ENCODE results near the gene CTSF.

CTSF gene

DNA sequence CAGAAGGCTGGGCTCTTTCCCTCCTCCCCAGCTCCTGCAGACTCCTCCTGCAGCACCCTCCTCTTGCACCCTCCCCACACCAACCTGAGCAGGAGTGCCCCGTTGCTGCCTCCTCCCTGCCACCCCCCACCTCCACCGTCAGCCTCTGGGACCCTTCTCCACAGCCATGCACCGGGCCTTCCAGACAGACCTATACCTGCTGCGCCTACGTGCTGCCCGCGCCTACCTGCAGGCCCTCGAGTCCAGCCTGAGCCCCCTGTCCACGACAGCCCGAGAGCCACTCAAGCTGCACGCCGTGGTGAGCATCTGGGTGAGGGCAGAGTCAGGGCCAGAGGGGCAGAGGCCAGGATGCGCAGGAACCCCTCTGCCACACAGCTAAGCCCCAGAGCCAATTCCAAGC lies 38.8 kb downstream of the CTSF start:
- no peak for DNase-seq (ENCODE audit: low read depth)
- H3K4me3 ChIP-seq (ENCODE audit: low read depth, low read length): no peak overlapping the region
- TF ChIP-seq POLR2A (IDR thresholded peaks at IDR 0.05; ENCODE audit: extremely low read depth, insufficient read length) (no peak), MYC (IDR thresholded peaks at IDR 0.05; ENCODE audit: low read depth, low read length) (no peak)
- TF ChIP-seq, protein P1, sequence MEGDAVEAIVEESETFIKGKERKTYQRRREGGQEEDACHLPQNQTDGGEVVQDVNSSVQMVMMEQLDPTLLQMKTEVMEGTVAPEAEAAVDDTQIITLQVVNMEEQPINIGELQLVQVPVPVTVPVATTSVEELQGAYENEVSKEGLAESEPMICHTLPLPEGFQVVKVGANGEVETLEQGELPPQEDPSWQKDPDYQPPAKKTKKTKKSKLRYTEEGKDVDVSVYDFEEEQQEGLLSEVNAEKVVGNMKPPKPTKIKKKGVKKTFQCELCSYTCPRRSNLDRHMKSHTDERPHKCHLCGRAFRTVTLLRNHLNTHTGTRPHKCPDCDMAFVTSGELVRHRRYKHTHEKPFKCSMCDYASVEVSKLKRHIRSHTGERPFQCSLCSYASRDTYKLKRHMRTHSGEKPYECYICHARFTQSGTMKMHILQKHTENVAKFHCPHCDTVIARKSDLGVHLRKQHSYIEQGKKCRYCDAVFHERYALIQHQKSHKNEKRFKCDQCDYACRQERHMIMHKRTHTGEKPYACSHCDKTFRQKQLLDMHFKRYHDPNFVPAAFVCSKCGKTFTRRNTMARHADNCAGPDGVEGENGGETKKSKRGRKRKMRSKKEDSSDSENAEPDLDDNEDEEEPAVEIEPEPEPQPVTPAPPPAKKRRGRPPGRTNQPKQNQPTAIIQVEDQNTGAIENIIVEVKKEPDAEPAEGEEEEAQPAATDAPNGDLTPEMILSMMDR (IDR thresholded peaks at IDR 0.05; ENCODE audit: low read depth, low read length): no peak
- TF ChIP-seq, protein P2, sequence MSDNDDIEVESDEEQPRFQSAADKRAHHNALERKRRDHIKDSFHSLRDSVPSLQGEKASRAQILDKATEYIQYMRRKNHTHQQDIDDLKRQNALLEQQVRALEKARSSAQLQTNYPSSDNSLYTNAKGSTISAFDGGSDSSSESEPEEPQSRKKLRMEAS (IDR thresholded peaks at IDR 0.05; ENCODE audit: low read depth, low read length): no peak

DNA sequence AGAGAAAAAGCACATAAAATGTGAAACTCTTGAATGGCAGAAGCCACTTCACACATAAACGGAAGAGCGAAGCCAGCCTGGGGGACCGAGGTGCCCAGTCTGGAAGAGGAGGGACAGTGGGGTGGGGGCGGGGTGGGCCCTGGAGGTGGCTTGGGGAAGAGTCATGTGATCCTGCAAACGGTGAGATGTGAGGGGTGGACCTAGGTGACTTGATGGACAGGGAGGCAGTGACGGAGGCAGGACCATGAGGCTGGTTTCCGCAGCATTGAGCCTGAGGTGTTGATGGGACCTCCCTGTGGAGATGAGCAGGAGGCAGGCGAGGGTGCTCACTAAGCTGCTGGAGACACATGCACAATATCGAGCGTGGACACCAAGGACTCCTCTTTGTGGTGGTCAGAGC lies 39.3 kb downstream of the CTSF start:
- TF ChIP-seq, protein P2 (IDR thresholded peaks at IDR 0.05; ENCODE audit: low read depth, low read length): no peak
- TF ChIP-seq MYC (IDR thresholded peaks at IDR 0.05; ENCODE audit: low read depth, low read length): no peak
- TF ChIP-seq POLR2A (IDR thresholded peaks at IDR 0.05; ENCODE audit: extremely low read depth, insufficient read length): no peak
- TF ChIP-seq, protein P1 (IDR thresholded peaks at IDR 0.05; ENCODE audit: low read depth, low read length): no peak
- no peak overlapping the region for H3K4me3 ChIP-seq (ENCODE audit: low read depth, low read length)

DNA sequence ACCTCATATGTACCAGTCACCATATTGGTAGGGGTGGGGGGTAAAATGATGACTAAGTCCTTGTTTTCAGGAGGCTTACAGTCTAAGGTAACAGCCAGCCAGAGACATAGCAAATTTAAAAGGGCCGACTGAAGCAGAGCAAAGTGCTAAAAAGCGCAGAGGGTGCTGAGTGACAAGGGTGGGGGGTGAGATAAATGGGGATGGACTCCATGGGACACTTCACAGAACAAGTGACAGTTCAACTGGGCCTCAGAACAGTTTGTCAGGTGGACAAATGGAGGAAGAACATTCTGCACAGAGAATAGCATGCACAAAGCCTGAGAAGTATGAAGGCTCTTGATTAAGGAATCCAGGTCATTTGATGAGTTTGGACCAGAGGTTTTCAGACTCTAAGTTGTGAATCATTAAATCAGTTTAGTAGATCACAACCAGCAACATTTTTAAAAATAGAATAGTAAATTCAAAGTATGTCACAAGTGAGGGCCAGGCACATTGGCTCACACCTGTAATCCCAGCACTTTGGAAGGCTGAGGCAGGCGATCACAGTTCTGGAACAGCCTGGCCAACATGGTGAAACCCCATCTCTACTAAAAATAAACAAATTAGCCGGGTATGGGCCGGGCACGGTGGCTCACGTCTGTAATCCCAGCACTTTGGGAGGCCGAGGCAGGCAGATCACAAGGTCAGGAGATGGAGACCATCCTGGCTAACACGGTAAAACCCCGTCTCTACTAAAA lies 43.9 kb downstream of the CTSF start:
- DNase-seq (ENCODE audit: low read depth): no peak
- H3K4me3 ChIP-seq (ENCODE audit: low read depth, low read length): no peak overlapping the region
- TF ChIP-seq, protein P2 (IDR thresholded peaks at IDR 0.05; ENCODE audit: low read depth, low read length): no peak
- TF ChIP-seq POLR2A (IDR thresholded peaks at IDR 0.05; ENCODE audit: extremely low read depth, insufficient read length) (no peak), MYC (IDR thresholded peaks at IDR 0.05; ENCODE audit: low read depth, low read length) (no peak)
- TF ChIP-seq, protein P1 (IDR thresholded peaks at IDR 0.05; ENCODE audit: low read depth, low read length): no peak

More for the DNA sequence above, 39.3 kb downstream of the CTSF start:
- no peak for DNase-seq (ENCODE audit: low read depth)

DNA sequence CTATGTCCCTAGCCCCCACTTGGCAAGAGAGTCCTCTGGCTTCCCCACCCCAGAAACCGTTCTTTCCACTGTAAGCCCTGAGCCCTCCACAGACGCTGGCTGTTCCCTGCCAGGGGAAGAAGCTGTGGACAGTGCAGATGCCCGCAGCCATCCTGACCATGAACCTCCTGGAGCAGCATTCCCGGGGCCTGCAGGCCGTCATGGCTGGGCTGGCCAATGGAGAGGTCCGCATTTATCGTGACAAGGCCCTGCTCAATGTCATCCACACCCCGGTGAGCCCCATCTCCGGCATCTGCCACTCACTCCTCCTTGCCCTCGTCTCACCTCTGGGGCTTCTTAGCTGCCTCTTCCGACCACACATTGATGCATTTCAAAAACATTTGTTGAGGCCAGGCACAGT lies 44.8 kb downstream of the CTSF start:
- no peak overlapping the region for H3K4me3 ChIP-seq (ENCODE audit: low read depth, low read length)
- DNase-seq (ENCODE audit: low read depth): no peak
- TF ChIP-seq POLR2A (IDR thresholded peaks at IDR 0.05; ENCODE audit: extremely low read depth, insufficient read length): no peak
- TF ChIP-seq, protein P2 (IDR thresholded peaks at IDR 0.05; ENCODE audit: low read depth, low read length): no peak
